Stimulated activated CD4-positive, alpha-beta T cell treated with anti-CD3 and anti-CD28 coated beads, TNF-alpha, amount 100 ng/mL, for 4 hours (primary cell): ENCODE results near the gene SPZ1.
"Not testable (repeated sequence)": the region's sequence is repeated elsewhere in the genome, so short reads cannot be mapped to it uniquely, and the experiment has no call there.

Source experiments
- DNase-seq, 3 experiments: peaks; one replicate each; pipeline ENCODE4 v3.0.0-alpha.2; 2020; ENCODE audit warnings: low read depth in 3 of 3

Gene SPZ1

GRCh38 chr5:80337379-80337778, 17.6 kb downstream of the SPZ1 start:
- DNase-seq, result no peak

GRCh38 chr5:80339116-80339515, 19.3 kb downstream of the SPZ1 start:
- DNase-seq, result no peak

GRCh38 chr5:80341016-80341775, 21.4 kb downstream of the SPZ1 start:
- no peak for DNase-seq

- no peak for DNase-seq
Observed at GRCh38 chr5:80343067-80343466, 23.3 kb downstream of the SPZ1 start.

- DNase-seq, result peak in 2 of 3 experiments; percentile 3 to 4
Observed at GRCh38 chr5:80346055-80346454, 26.3 kb downstream of the SPZ1 start.

GRCh38 chr5:80348171-80348570, 28.4 kb downstream of the SPZ1 start:
- DNase-seq, result no peak

- not testable (repeated sequence) for DNase-seq
Observed at GRCh38 chr5:80351019-80351418, 31.2 kb downstream of the SPZ1 start.

- no peak for DNase-seq
Observed at GRCh38 chr5:80355686-80356085, 35.9 kb downstream of the SPZ1 start.

- no peak for DNase-seq
Observed at GRCh38 chr5:80357671-80358070, 37.9 kb downstream of the SPZ1 start.

- no peak for DNase-seq
Observed at GRCh38 chr5:80360914-80361444, 41.2 kb downstream of the SPZ1 start.

- no peak for DNase-seq
Observed at GRCh38 chr5:80364892-80365291, 45.1 kb downstream of the SPZ1 start.

GRCh38 chr5:80368661-80369480, 49.1 kb downstream of the SPZ1 start:
- no peak for DNase-seq

GRCh38 chr5:80369521-80369920, 49.7 kb downstream of the SPZ1 start:
- DNase-seq, result no peak

GRCh38 chr5:80370390-80370789, 50.6 kb downstream of the SPZ1 start:
- DNase-seq, result no peak
